Loucy (cell line): ENCODE measurements around the gene CHN1.
A peak's percentile ranks its signal among the peaks of the same experiment; 100 is the strongest.

ENCODE experiments used
- H2AFZ ChIP-seq: fragments of 200-600 bp; sonication (generic); 2 replicates; pipeline ENCODE4 v1.6.0; 2016; ENCODE audit warnings: antibody characterized with exemption, mild to moderate bottlenecking, low read length, moderate library complexity
- H3F3A ChIP-seq: fragments of 200-600 bp; 2 replicates; pipeline ENCODE4 v1.6.0; 2016; ENCODE audit warnings: antibody characterized with exemption, low read depth, mild to moderate bottlenecking
- H3K27me3 ChIP-seq: fragments of 200-600 bp; sonication (generic); 2 replicates; pipeline ENCODE4 v1.6.1; 2014; ENCODE audit warnings: low read length, mild to moderate bottlenecking; ENCODE audit not compliant: insufficient read depth, poor library complexity, severe bottlenecking
- H3K36me3 ChIP-seq: fragments of 200-600 bp; sonication (generic); 2 replicates; pipeline ENCODE4 v1.6.1; 2016; ENCODE audit warnings: low read length; ENCODE audit not compliant: insufficient read depth
- H3K4me1 ChIP-seq: fragments of 200-600 bp; sonication (generic); 2 replicates; pipeline ENCODE4 v1.5.1; 2014; ENCODE audit warnings: low read length, mild to moderate bottlenecking; ENCODE audit not compliant: insufficient read depth, poor library complexity, severe bottlenecking
- H3K4me2 ChIP-seq: fragments of 200-600 bp; sonication (generic); 2 replicates; pipeline ENCODE4 v1.6.0; 2014; ENCODE audit warnings: antibody characterized with exemption, low read length, low read depth, mild to moderate bottlenecking; ENCODE audit not compliant: poor library complexity, severe bottlenecking
- H3K4me3 ChIP-seq: fragments of 200-600 bp; sonication (generic); 2 replicates; pipeline ENCODE4 v1.5.1; 2014; ENCODE audit warnings: low read length, mild to moderate bottlenecking, mixed read lengths; ENCODE audit not compliant: poor library complexity, severe bottlenecking
- H3K79me2 ChIP-seq: fragments of 200-600 bp; sonication (generic); 2 replicates; pipeline ENCODE4 v1.6.1; 2014; ENCODE audit warnings: low read length; ENCODE audit not compliant: insufficient read depth
- H3K9ac ChIP-seq: fragments of 200-600 bp; sonication (generic); 2 replicates; pipeline ENCODE4 v1.6.0; 2014; ENCODE audit warnings: mild to moderate bottlenecking, low read depth, low read length, moderate library complexity; ENCODE audit not compliant: poor library complexity, severe bottlenecking
- H3K9me2 ChIP-seq: fragments of 200-600 bp; sonication (generic); replicated peaks from 2 replicates; pipeline ENCODE4 v1.6.1; 2016; ENCODE audit warnings: low read depth, low read length, mixed read lengths
- H3K9me3 ChIP-seq: fragments of 200-600 bp; sonication (generic); 2 replicates; pipeline ENCODE4 v1.6.1; 2014; ENCODE audit warnings: mild to moderate bottlenecking, antibody characterized with exemption, low read length, low read depth; ENCODE audit not compliant: insufficient read depth
- H4K20me1 ChIP-seq: fragments of 200-600 bp; sonication (generic); 2 replicates; pipeline ENCODE4 v1.6.0; 2014; ENCODE audit warnings: antibody characterized with exemption, low read length, mild to moderate bottlenecking; ENCODE audit not compliant: insufficient read depth, poor library complexity, severe bottlenecking
- CTCF ChIP-seq: fragments of 200-600 bp; sonication (generic); conservative IDR thresholded peaks from 2 replicates; pipeline ENCODE4 v1.5.1; 2014; ENCODE audit warnings: mild to moderate bottlenecking, antibody characterized with exemption, low read length
- EZH2phosphoT487 ChIP-seq: fragments of 200-600 bp; IDR thresholded peaks from 2 replicates; pipeline ENCODE4 v1.6.1; 2018; ENCODE audit warnings: antibody characterized with exemption, mild to moderate bottlenecking, moderate library complexity, borderline replicate concordance

The CHN1 gene

GRCh38 chr2:174967691-174968260, 37.4 kb downstream of the CHN1 start:
- Histone ChIP-seq H3K36me3 (no peaks in the 10 kb centered on the region), H3K9me3 (no peaks in the 10 kb centered on the region), H3F3A (no peaks in the 10 kb centered on the region), H3K27me3 (no peaks in the 10 kb centered on the region), H4K20me1 (no peaks in the 10 kb centered on the region), H2AFZ (no peak overlapping the region), H3K9ac (no peak overlapping the region), H3K79me2 (no peaks in the 10 kb centered on the region), H3K4me2 (no peak overlapping the region), H3K4me1 (peaks cover 7% of the 10 kb centered on the region), H3K4me3 (no peak overlapping the region), H3K9me2 (no peaks in the 10 kb centered on the region)
- TF ChIP-seq EZH2phosphoT487 (no peak), CTCF (no peak)

- no peak overlapping the region for H3K4me2 ChIP-seq
- H3K4me1 ChIP-seq = peaks cover 7% of the 10 kb centered on the region
- H3K79me2 ChIP-seq = no peaks in the 10 kb centered on the region
- H3K9me2 ChIP-seq = no peaks in the 10 kb centered on the region
- TF ChIP-seq EZH2phosphoT487 = no peak
- TF ChIP-seq CTCF = no peak
- no peak overlapping the region for H3K9ac ChIP-seq
- H3K4me3 ChIP-seq = no peak overlapping the region
- no peaks in the 10 kb centered on the region for H3K36me3 ChIP-seq
- no peaks in the 10 kb centered on the region for H3K9me3 ChIP-seq
- H4K20me1 ChIP-seq = no peaks in the 10 kb centered on the region
- H2AFZ ChIP-seq = no peak overlapping the region
- H3F3A ChIP-seq = no peaks in the 10 kb centered on the region
- H3K27me3 ChIP-seq = no peaks in the 10 kb centered on the region
Observed at GRCh38 chr2:174967086-174967485, 38.1 kb downstream of the CHN1 start.

GRCh38 chr2:174965992-174966744, 39.0 kb downstream of the CHN1 start:
- no peak overlapping the region for H3K4me2 ChIP-seq
- no peak overlapping the region for H3K4me3 ChIP-seq
- H3K79me2 ChIP-seq = no peaks in the 10 kb centered on the region
- H3K27me3 ChIP-seq = no peaks in the 10 kb centered on the region
- no peaks in the 10 kb centered on the region for H4K20me1 ChIP-seq
- no peak overlapping the region for H3K9ac ChIP-seq
- H3K9me2 ChIP-seq = no peaks in the 10 kb centered on the region
- peak overlapping the region; percentile 38; the same call in 1 of the 2 replicates for H2AFZ ChIP-seq
- H3K9me3 ChIP-seq = no peaks in the 10 kb centered on the region
- H3K36me3 ChIP-seq = no peaks in the 10 kb centered on the region
- peaks cover 7% of the 10 kb centered on the region for H3K4me1 ChIP-seq
- TF ChIP-seq CTCF = no peak
- TF ChIP-seq EZH2phosphoT487 = no peak
- H3F3A ChIP-seq = no peaks in the 10 kb centered on the region
